ENCODE results near the gene OR10A6.

OR10A6 gene

DNA sequence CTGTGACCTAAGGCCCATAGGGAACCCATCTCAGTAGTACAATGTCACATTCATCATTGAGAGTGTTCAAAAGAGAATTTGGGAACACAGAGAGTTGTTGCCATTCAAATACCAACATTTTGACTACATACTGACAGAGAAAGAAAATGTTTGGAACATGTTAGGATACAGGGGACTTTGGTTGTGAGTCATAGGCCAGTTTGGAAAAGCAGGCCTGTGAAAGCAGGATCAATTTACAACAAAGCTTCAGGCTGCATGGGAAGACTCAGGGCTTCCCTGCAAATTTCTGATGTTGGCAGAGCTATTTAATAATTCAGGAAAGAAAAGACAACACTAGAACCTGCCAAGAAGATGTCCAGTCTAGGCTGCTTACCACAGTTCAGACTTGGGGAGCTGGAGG lies 33.8 kb upstream of the OR10A6 start:
- peaks cover 20% of the 10 kb centered on the region for H3K4me1 ChIP-seq (ENCODE audit: control insufficient read depth, insufficient read depth, low read length)
- H3K4me3 ChIP-seq (ENCODE audit: low read depth, low read length) = no peak overlapping the region

DNA sequence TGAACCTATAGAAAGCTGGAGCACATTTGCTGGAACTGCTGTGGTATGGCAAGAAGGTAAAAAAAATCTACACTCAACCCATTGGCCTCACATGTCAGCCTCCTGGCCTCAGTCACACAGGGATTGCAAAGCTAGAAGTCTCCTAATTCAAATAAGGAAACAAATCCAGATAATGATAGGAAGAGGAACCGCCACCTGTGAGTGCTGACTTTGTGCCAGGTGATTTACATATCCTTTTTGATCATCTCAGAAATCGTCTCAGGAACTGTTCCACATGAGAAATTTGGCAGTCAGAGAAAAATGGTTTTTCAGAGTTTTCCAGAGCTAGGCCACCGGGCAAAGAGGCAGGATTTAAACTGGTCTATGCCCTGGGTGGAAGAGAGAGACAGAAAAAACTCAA lies 33.2 kb upstream of the OR10A6 start:
- H3K9me3 ChIP-seq (ENCODE audit: control insufficient read depth, insufficient read depth, low read length) = 0 out of 2 replicates have a peak, but pooled peaks cover 2% of the 10 kb centered on the region
- H3K9ac ChIP-seq (ENCODE audit: low read depth, low read length) = no peak overlapping the region
- H3K36me3 ChIP-seq (ENCODE audit: control insufficient read depth, insufficient read depth, low read length) = no peaks in the 10 kb centered on the region
- H3K4me1 ChIP-seq (ENCODE audit: control insufficient read depth, insufficient read depth, low read length) = peaks cover 14% of the 10 kb centered on the region
- H3K27ac ChIP-seq (ENCODE audit: low read depth, low read length) = no peak overlapping the region
- no peaks in the 10 kb centered on the region for H3K27me3 ChIP-seq (ENCODE audit: control insufficient read depth, insufficient read depth, low read length)
- H3K4me3 ChIP-seq (ENCODE audit: low read depth, low read length) = no peak overlapping the region

More for the DNA sequence above, 33.8 kb upstream of the OR10A6 start:
- no peak overlapping the region for H3K9ac ChIP-seq (ENCODE audit: low read depth, low read length)
- no peaks in the 10 kb centered on the region for H3K27me3 ChIP-seq (ENCODE audit: control insufficient read depth, insufficient read depth, low read length)
- H3K9me3 ChIP-seq (ENCODE audit: control insufficient read depth, insufficient read depth, low read length) = 0 out of 2 replicates have a peak, but pooled peaks cover 2% of the 10 kb centered on the region
- no peak overlapping the region for H3K27ac ChIP-seq (ENCODE audit: low read depth, low read length)
- no peaks in the 10 kb centered on the region for H3K36me3 ChIP-seq (ENCODE audit: control insufficient read depth, insufficient read depth, low read length)

DNA sequence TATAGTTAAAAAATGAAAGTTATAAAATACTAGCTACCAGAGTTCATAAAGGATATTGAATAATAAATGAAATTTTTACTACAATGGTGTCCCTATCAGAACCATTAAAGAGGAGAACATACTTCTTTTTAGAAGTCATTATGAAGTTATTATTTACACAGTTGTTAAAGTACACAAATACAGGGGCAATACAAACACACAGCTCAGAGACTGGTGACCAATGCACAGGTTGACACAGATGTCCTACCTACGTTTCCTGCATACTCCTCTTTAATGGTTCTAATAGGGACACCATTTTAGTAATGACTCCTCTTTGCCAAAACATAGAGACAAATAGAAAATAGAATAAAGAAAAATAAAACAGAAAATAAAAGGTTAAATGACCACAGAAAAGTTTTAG lies 24.1 kb upstream of the OR10A6 start:
- no peaks in the 10 kb centered on the region for H3K4me1 ChIP-seq (ENCODE audit: control insufficient read depth, insufficient read depth, low read length)
- H3K9ac ChIP-seq (ENCODE audit: low read depth, low read length) = no peak overlapping the region
- no peak overlapping the region for H3K27ac ChIP-seq (ENCODE audit: low read depth, low read length)
- no peaks in the 10 kb centered on the region for H3K27me3 ChIP-seq (ENCODE audit: control insufficient read depth, insufficient read depth, low read length)
- no peak overlapping the region for H3K4me3 ChIP-seq (ENCODE audit: low read depth, low read length)
- H3K36me3 ChIP-seq (ENCODE audit: control insufficient read depth, insufficient read depth, low read length) = no peaks in the 10 kb centered on the region
- H3K9me3 ChIP-seq (ENCODE audit: control insufficient read depth, insufficient read depth, low read length) = no peaks in the 10 kb centered on the region

DNA sequence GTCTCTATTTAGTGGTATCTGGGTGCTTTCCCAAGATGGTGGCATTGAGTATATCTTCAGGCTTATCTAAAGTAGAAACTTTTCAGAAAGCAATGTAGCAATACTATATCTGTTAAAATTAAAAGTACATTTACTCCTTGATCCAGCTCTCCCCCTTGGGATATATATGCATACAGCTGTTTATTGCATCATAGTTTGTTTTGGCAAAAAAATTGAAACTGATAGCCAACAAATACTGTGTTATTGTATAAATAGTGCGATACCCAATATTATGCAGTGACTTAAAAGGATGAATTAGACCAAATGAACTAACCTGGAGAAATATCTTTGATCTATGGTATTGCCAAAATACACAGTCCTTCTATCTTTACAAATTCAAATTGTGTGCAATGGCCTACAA lies 18.9 kb upstream of the OR10A6 start:
- Histone ChIP-seq H3K9ac (ENCODE audit: low read depth, low read length) (no peak overlapping the region), H3K9me3 (ENCODE audit: control insufficient read depth, insufficient read depth, low read length) (no peaks in the 10 kb centered on the region), H3K4me3 (ENCODE audit: low read depth, low read length) (no peak overlapping the region), H3K27ac (ENCODE audit: low read depth, low read length) (no peak overlapping the region), H3K36me3 (ENCODE audit: control insufficient read depth, insufficient read depth, low read length) (no peaks in the 10 kb centered on the region), H3K4me1 (ENCODE audit: control insufficient read depth, insufficient read depth, low read length) (no peaks in the 10 kb centered on the region), H3K27me3 (ENCODE audit: control insufficient read depth, insufficient read depth, low read length) (no peaks in the 10 kb centered on the region)

DNA sequence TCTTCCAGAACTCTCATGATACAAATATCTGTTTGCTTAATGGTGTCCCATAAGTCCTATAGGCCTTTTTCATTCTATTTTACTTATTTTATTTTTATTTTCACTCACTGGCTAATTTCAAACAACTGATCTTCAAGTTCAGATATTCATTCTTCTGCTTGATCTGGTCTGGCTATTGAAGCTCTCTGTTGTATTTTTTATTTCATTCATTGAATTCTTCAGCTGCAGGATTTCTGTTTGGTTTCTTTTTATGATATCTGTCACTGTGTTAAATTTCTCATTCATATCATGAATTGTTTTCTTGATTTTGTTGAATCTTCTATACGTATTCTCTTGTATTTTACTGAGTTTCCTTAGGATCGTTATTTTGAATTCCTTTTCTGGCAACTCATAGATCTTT lies 13.1 kb upstream of the OR10A6 start:
- Histone ChIP-seq H3K27me3 (ENCODE audit: control insufficient read depth, insufficient read depth, low read length) (no peaks in the 10 kb centered on the region), H3K27ac (ENCODE audit: low read depth, low read length) (no peak overlapping the region), H3K4me3 (ENCODE audit: low read depth, low read length) (no peak overlapping the region), H3K9ac (ENCODE audit: low read depth, low read length) (no peak overlapping the region), H3K9me3 (ENCODE audit: control insufficient read depth, insufficient read depth, low read length) (no peaks in the 10 kb centered on the region; the same call in none of the 2 replicates), H3K36me3 (ENCODE audit: control insufficient read depth, insufficient read depth, low read length) (no peaks in the 10 kb centered on the region), H3K4me1 (ENCODE audit: control insufficient read depth, insufficient read depth, low read length) (no peaks in the 10 kb centered on the region)

DNA sequence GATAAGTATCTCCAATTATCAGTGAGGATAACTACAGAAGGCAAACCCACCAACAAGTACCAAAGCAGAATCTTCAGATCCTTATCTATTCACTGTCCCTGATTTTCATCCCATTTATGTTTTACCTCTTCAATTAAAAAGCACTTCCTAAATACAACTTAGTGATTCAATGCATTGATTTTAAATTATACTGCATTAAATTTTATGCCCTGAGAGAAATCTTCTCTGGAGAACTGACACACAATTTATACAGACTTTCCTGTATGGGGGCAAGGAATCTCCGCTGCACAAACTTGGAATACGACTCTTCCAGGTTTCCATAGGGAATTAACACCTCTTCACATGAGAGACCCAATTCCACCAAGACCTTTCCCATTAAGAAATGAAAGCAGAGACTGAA lies 10.5 kb upstream of the OR10A6 start, which contains the start of gene OR10A3:
Gene OR10A3, minus strand, starts transcription at position 101 of the 400 bp plus-strand sequence. CDS start 2,188 bp downstream, outside the sequence.
- Histone ChIP-seq H3K27me3 (ENCODE audit: control insufficient read depth, insufficient read depth, low read length) (no peaks in the 10 kb centered on the region), H3K27ac (ENCODE audit: low read depth, low read length) (no peak within 1 kb of the TSS), H3K9me3 (ENCODE audit: control insufficient read depth, insufficient read depth, low read length) (no peaks in the 10 kb centered on the region; the same call in none of the 2 replicates), H3K9ac (ENCODE audit: low read depth, low read length) (no peak within 1 kb of the TSS), H3K4me1 (ENCODE audit: control insufficient read depth, insufficient read depth, low read length) (no peaks in the 10 kb centered on the region), H3K36me3 (ENCODE audit: control insufficient read depth, insufficient read depth, low read length) (no peaks in the 10 kb centered on the region), H3K4me3 (ENCODE audit: low read depth, low read length) (no peak within 1 kb of the TSS)

DNA sequence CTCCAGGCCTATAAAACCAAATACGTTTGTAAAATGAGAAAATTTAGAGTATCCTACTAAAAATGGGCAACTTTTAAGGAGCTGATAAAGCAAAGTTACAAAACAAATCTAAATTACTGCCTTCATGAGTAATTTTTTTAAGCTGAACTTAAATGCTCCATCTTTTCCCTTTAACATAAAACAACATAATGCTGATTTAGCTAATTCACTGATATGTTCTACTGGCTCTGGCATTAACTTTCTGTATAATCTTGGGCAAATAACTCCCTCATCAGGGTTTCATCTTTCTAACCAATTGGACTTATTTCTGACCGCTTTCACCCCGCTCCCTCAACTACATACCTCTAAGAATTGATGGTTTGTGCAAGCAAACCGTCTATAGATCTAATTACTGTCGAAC lies 10.1 kb upstream of the OR10A6 start:
- Histone ChIP-seq H3K4me3 (ENCODE audit: low read depth, low read length) (no peak overlapping the region), H3K27me3 (ENCODE audit: control insufficient read depth, insufficient read depth, low read length) (no peaks in the 10 kb centered on the region), H3K27ac (ENCODE audit: low read depth, low read length) (no peak overlapping the region), H3K9me3 (ENCODE audit: control insufficient read depth, insufficient read depth, low read length) (no peaks in the 10 kb centered on the region; the same call in none of the 2 replicates), H3K36me3 (ENCODE audit: control insufficient read depth, insufficient read depth, low read length) (no peaks in the 10 kb centered on the region), H3K4me1 (ENCODE audit: control insufficient read depth, insufficient read depth, low read length) (no peaks in the 10 kb centered on the region), H3K9ac (ENCODE audit: low read depth, low read length) (no peak overlapping the region)

DNA sequence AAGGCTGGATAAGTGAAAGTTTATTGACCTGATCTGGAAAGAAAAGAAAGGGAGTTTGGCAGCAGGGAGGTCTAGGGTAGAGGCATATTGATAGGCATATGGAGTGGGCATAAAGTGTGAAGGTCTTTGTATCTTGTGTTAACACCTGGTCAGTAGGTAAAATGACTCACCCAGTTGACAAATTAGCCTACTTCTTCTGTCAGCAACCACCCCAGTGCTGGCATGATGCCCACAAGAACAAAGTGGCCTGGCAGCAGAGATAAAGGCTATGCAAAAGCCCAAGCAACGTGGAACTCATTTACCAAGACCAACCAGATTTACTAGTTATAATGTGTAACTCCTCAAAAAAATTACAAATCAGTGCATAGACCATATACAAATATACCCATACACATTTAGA lies 5.5 kb upstream of the OR10A6 start:
- no peaks in the 10 kb centered on the region for H3K4me1 ChIP-seq (ENCODE audit: control insufficient read depth, insufficient read depth, low read length)
- no peak overlapping the region for H3K9ac ChIP-seq (ENCODE audit: low read depth, low read length)
- H3K27ac ChIP-seq (ENCODE audit: low read depth, low read length) = no peak overlapping the region
- no peaks in the 10 kb centered on the region for H3K9me3 ChIP-seq (ENCODE audit: control insufficient read depth, insufficient read depth, low read length)
- H3K36me3 ChIP-seq (ENCODE audit: control insufficient read depth, insufficient read depth, low read length) = no peaks in the 10 kb centered on the region
- no peaks in the 10 kb centered on the region for H3K27me3 ChIP-seq (ENCODE audit: control insufficient read depth, insufficient read depth, low read length)
- no peak overlapping the region for H3K4me3 ChIP-seq (ENCODE audit: low read depth, low read length)

DNA sequence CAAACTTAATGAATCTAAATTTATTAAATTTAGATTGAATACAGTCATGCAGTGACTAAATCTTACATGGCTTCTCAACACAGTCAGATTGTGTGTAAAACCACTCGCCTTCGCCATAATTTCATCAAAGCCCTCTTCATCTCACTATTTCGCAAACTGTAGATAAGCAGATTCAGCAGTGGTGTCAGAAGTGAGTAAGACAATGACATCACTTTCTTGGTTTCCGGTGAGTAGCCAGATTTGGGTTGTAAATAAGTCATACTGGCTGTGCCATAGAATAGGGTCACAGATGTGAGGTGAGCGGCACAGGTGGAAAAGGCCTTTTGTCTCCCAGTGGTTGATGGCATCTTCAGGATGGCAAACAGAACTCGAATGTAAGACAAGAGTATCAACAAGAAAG lies 3.4 kb downstream of the OR10A6 start:
- Histone ChIP-seq H3K27ac (ENCODE audit: low read depth, low read length) (no peak overlapping the region), H3K36me3 (ENCODE audit: control insufficient read depth, insufficient read depth, low read length) (no peaks in the 10 kb centered on the region), H3K4me3 (ENCODE audit: low read depth, low read length) (no peak overlapping the region), H3K27me3 (ENCODE audit: control insufficient read depth, insufficient read depth, low read length) (no peaks in the 10 kb centered on the region), H3K9me3 (ENCODE audit: control insufficient read depth, insufficient read depth, low read length) (peaks cover 8% of the 10 kb centered on the region), H3K4me1 (ENCODE audit: control insufficient read depth, insufficient read depth, low read length) (no peaks in the 10 kb centered on the region), H3K9ac (ENCODE audit: low read depth, low read length) (no peak overlapping the region)

DNA sequence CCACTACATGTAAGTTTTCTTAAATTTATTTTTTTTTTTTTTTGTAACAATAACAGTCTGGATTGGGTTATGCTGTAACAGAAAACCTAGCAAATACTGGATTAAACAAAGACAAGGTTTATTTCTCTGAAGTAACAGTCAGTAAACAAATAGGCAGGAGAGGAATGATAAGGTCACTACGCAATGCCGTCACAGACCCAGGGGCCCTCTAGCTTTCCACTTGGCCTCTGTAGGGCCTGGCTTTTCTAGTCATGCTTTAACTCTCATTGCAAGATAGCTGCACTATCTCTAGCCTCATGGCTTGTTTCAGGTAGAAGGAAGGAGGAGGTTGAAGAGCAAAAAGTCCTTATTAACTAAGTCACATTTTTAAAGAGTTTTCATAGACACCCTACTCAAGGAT lies 6.5 kb downstream of the OR10A6 start:
- H3K27ac ChIP-seq (ENCODE audit: low read depth, low read length) = no peak overlapping the region
- no peaks in the 10 kb centered on the region for H3K27me3 ChIP-seq (ENCODE audit: control insufficient read depth, insufficient read depth, low read length)
- H3K9me3 ChIP-seq (ENCODE audit: control insufficient read depth, insufficient read depth, low read length) = peaks cover 8% of the 10 kb centered on the region
- no peak overlapping the region for H3K4me3 ChIP-seq (ENCODE audit: low read depth, low read length)
- H3K9ac ChIP-seq (ENCODE audit: low read depth, low read length) = no peak overlapping the region
- H3K4me1 ChIP-seq (ENCODE audit: control insufficient read depth, insufficient read depth, low read length) = no peaks in the 10 kb centered on the region
- no peaks in the 10 kb centered on the region for H3K36me3 ChIP-seq (ENCODE audit: control insufficient read depth, insufficient read depth, low read length)

DNA sequence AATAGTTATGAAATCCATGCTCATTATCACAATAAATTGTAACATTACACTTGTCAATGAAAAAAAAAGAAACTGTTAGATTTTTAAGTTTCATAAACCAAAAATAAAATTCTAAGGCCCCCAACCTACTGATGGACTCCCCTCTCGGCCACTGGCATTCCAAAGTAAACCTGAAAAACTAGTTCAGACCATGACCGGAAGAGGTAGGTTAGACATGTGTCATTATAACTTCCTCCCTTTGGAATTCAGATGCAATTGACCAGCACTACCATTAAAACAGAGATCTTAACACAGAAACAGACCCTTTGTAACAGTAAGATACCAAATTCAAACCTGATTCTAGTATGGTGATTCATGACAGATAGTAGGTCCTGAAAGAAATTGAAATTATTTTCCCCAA lies 12.9 kb downstream of the OR10A6 start:
- Histone ChIP-seq H3K9me3 (ENCODE audit: control insufficient read depth, insufficient read depth, low read length) (peaks cover 8% of the 10 kb centered on the region; the same call in 1 of the 2 replicates), H3K4me3 (ENCODE audit: low read depth, low read length) (no peak overlapping the region), H3K4me1 (ENCODE audit: control insufficient read depth, insufficient read depth, low read length) (no peaks in the 10 kb centered on the region), H3K27me3 (ENCODE audit: control insufficient read depth, insufficient read depth, low read length) (no peaks in the 10 kb centered on the region), H3K9ac (ENCODE audit: low read depth, low read length) (no peak overlapping the region), H3K36me3 (ENCODE audit: control insufficient read depth, insufficient read depth, low read length) (no peaks in the 10 kb centered on the region), H3K27ac (ENCODE audit: low read depth, low read length) (no peak overlapping the region)

DNA sequence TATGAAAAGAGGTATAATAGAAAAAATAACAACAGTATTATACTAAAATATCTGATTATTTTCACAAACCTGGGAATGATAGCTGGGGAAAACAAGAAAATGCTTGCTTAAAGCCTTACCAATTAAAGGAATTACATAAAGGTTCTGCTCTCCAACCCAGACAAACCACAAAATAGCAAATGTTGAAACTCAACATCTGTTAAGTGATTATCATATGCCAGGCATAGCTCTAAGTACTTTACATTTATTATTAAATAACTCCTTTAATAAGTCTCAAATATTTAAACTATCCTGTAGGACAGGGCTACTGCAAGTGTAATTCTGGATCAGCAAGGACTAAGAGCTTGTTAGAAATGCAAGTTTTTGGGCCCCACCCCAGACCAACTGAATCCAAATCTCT lies 20.1 kb downstream of the OR10A6 start:
- Histone ChIP-seq H3K27ac (ENCODE audit: low read depth, low read length) (no peak overlapping the region), H3K9ac (ENCODE audit: low read depth, low read length) (no peak overlapping the region), H3K4me1 (ENCODE audit: control insufficient read depth, insufficient read depth, low read length) (peaks cover 56% of the 10 kb centered on the region), H3K36me3 (ENCODE audit: control insufficient read depth, insufficient read depth, low read length) (no peaks in the 10 kb centered on the region), H3K9me3 (ENCODE audit: control insufficient read depth, insufficient read depth, low read length) (no peaks in the 10 kb centered on the region), H3K4me3 (ENCODE audit: low read depth, low read length) (no peak overlapping the region), H3K27me3 (ENCODE audit: control insufficient read depth, insufficient read depth, low read length) (no peaks in the 10 kb centered on the region)

Measured in HUES48 (cell line).